ENCODE data around the gene SMPD3. TPM values are rescaled to one million over a fixed set of nuclear protein-coding genes. Genes with fewer than 3 reads are reported as not detected.

Gene SMPD3
- total and polyA plus RNA-seq, 2 of the 4 experiments (the other 2 are of a cell fraction): not detected

GRCh38 chr16:68367440-68367839, 80.9 kb downstream of the SMPD3 start:
- CTCF ChIA-PET: no interaction called here
- H3K27me3 ChIP-seq (ENCODE audit: control insufficient read depth, insufficient read depth, low read length): peaks cover 15% of the 10 kb centered on the region
- no peak for ATAC-seq (ENCODE audit: low read depth)
- POLR2A ChIA-PET (ENCODE audit: unreplicated experiment): no interaction called here
- no peak overlapping the region for H3K18ac ChIP-seq (ENCODE audit: low read depth, low read length)
- H2AFZ ChIP-seq (replicated peaks; ENCODE audit: low read length, poor library complexity): peak overlapping the region; percentile 23
- no TSS peak for BruUV-seq (replicated peaks)
- no peak overlapping the region for H2BK20ac ChIP-seq (ENCODE audit: low read depth, low read length)
- H4K8ac ChIP-seq (ENCODE audit: low read depth in 2 of 2, low read length in 2 of 2): no peak overlapping the region
- no peak overlapping the region for H2BK15ac ChIP-seq (ENCODE audit: low read depth, low read length)
- H3K27ac ChIP-seq (ENCODE audit: insufficient read depth, low read length): no peak overlapping the region
- H4K5ac ChIP-seq (ENCODE audit: low read depth, low read length): no peak overlapping the region
- no peak overlapping the region for H2BK5ac ChIP-seq (ENCODE audit: low read depth, low read length, poor library complexity, severe bottlenecking)
- WGBS, 2 experiments (ENCODE audit: extremely low coverage in 2 of 2, insufficient read length in 1 of 2): 48% methylated on average over 4 of the region's 20 CpGs; no CpG with 5 or more reads in 1 of the 2 experiments
- intact Hi-C loops (cut with micrococcal nuclease) (loop anchor here (1.0 kb wide), 1 partner anchor 143 kb away; no protein-coding TSS in a partner anchor), dilution Hi-C loops (cut with HindIII; ENCODE audit: low sequenced_read_pairs, unreplicated experiment) (no loop called here), in situ Hi-C loops (cut with MboI; ENCODE audit: low sequenced_read_pairs) (no loop called here)
- H2BK120ac ChIP-seq (ENCODE audit: low read depth, low read length): no peak overlapping the region
- H4K91ac ChIP-seq (ENCODE audit: insufficient read depth, low read depth, low read length): no peak overlapping the region
- H3K36me3 ChIP-seq (ENCODE audit: control insufficient read depth, insufficient read depth, low read length): no peaks in the 10 kb centered on the region
- H3K79me1 ChIP-seq (ENCODE audit: low read depth in 1 of 2, low read length in 2 of 2): no peaks in the 10 kb centered on the region
- TF ChIP-seq, protein P1, sequence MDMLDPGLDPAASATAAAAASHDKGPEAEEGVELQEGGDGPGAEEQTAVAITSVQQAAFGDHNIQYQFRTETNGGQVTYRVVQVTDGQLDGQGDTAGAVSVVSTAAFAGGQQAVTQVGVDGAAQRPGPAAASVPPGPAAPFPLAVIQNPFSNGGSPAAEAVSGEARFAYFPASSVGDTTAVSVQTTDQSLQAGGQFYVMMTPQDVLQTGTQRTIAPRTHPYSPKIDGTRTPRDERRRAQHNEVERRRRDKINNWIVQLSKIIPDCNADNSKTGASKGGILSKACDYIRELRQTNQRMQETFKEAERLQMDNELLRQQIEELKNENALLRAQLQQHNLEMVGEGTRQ (IDR thresholded peaks at IDR 0.05; ENCODE audit: low read depth, low read length): no peak
- TF ChIP-seq RCOR1 (IDR thresholded peaks at IDR 0.05; ENCODE audit: insufficient replicate concordance, low read length) (no peak), MAFK (IDR thresholded peaks at IDR 0.05; ENCODE audit: low read depth, low read length) (no peak), SMC3 (IDR thresholded peaks at IDR 0.05; ENCODE audit: low read depth, low read length) (no peak), POLR2A (IDR thresholded peaks at IDR 0.05; ENCODE audit: low read depth, low read length) (no peak), RFX5 (IDR thresholded peaks at IDR 0.05; ENCODE audit: low read depth, low read length) (no peak)
- H3K9me3 ChIP-seq (ENCODE audit: control insufficient read depth, insufficient read depth, low read length): no peaks in the 10 kb centered on the region
- H4K20me1 ChIP-seq (ENCODE audit: insufficient read depth, low read length): no peaks in the 10 kb centered on the region
- no peaks in the 10 kb centered on the region for H3K9me1 ChIP-seq (ENCODE audit: insufficient read depth, low read length)
- H2AK5ac ChIP-seq (ENCODE audit: low read depth, low read length): no peak overlapping the region
- H3K9ac ChIP-seq (ENCODE audit: low read depth, low read length): no peak overlapping the region
- H2AK9ac ChIP-seq (replicated peaks; ENCODE audit: low read depth, low read length, poor library complexity): no peak overlapping the region
- no peak overlapping the region for H3K14ac ChIP-seq (replicated peaks; ENCODE audit: low read depth, low read length)
- no peak overlapping the region for H3K23ac ChIP-seq (ENCODE audit: low read depth, low read length)
- no peak for DNase-seq
- no peak overlapping the region for H3K4me3 ChIP-seq (ENCODE audit: insufficient read depth, low read depth, low read length)
- H3K4me1 ChIP-seq (ENCODE audit: control insufficient read depth, insufficient read depth, low read length): no peaks in the 10 kb centered on the region
- H3K4ac ChIP-seq (ENCODE audit: low read depth, low read length): no peak overlapping the region
- no peak overlapping the region for H3K4me2 ChIP-seq (ENCODE audit: low read depth, low read length)
- no peak overlapping the region for H3K56ac ChIP-seq (ENCODE audit: extremely low read depth, insufficient read depth, low read length)

Data from IMR-90 (cell line).